Measurements from ENCODE around the gene PTPRM. TPM values are rescaled to one million over a fixed set of nuclear protein-coding genes. Genes with fewer than 3 reads are reported as not detected.
A peak's percentile ranks its signal among the peaks of the same experiment; 100 is the strongest.

PTPRM gene
- polyA plus RNA-seq, 1 donor (not counting 4 experiments of a cell fraction or from before 2014, with no cell fraction given), result 54.5 TPM

DNA sequence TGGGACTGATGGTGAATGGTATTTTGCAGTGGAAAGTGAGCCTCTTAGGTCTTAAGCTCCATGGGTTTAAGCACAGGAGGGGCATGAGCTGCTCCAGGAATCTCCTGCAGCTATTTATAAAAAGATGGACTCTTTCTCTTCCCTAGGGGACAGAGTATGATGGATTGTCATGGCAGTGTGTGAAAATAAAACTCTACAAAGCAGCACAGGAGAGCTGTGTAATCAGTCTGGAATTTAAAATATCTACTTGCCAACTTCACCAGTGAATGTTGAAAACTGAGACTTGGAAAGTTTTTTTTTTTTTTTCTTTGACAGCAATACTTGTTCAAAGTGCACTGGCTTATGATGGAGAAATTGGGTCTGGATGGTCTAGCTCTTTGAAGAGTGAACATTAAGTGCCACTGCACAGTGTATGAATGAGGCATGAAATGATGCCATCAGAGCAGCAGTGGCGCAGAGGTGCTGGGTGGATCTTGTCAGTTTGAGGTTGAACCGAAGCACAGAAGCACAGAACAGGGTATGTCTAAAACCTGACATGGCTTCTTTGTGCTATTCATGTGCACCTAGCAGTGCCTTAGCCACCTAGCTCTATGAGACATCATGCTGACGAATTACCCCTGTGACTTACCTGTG is 245.4 kb downstream of the PTPRM start:
- H3K27me3 ChIP-seq (ENCODE audit: control insufficient read depth, extremely low read depth, insufficient read depth, low read length), result no peaks in the 10 kb centered on the region
- peaks cover 2% of the 10 kb centered on the region for H3K9me3 ChIP-seq (ENCODE audit: control insufficient read depth, low read depth, low read length)
- no peaks in the 10 kb centered on the region for H3K79me2 ChIP-seq (ENCODE audit: control insufficient read depth, insufficient read depth, low read length)
- no peaks in the 10 kb centered on the region for H3K9me1 ChIP-seq (ENCODE audit: control insufficient read depth, extremely low read depth, insufficient read depth, low read length)
- H4K20me1 ChIP-seq (ENCODE audit: control insufficient read depth, extremely low read depth, insufficient read depth, low read length), result no peaks in the 10 kb centered on the region
- H3K9ac ChIP-seq (ENCODE audit: control insufficient read depth, extremely low read depth, insufficient read depth, low read length), result no peak overlapping the region
- dilution Hi-C loops (cut with MboI; ENCODE audit: extremely low pct_ligation_motif_present, low sequenced_read_pairs), result no loop called here
- H3K4me1 ChIP-seq (ENCODE audit: control insufficient read depth, extremely low read depth, insufficient read depth, low read length), result peaks cover 9% of the 10 kb centered on the region
- H3K27ac ChIP-seq (ENCODE audit: control insufficient read depth, insufficient read depth, low read length), result no peak overlapping the region
- H3K4me3 ChIP-seq (ENCODE audit: control insufficient read depth in 2 of 3, extremely low read depth in 1 of 3, insufficient read depth in 2 of 3, low read depth in 1 of 3, low read length in 3 of 3), result no peak overlapping the region
- FAIRE-seq (peak; percentile 65), DNase-seq (ENCODE audit: low read depth, low spot score) (no peak)
- TF ChIP-seq CTCF (optimal IDR thresholded peaks at IDR 0.05 in 1 of 3, IDR thresholded peaks at IDR 0.05 in 1 of 3, conservative IDR thresholded peaks at IDR 0.05 in 1 of 3; ENCODE audit: extremely low read depth in 1 of 3, insufficient read depth in 2 of 3, low read length in 3 of 3), result no peak
- TF ChIP-seq EZH2 (IDR thresholded peaks at IDR 0.05; ENCODE audit: low read length), result no peak
- H3K36me3 ChIP-seq (ENCODE audit: control insufficient read depth in 2 of 2, extremely low read depth in 1 of 2, insufficient read depth in 2 of 2, low read length in 2 of 2), result no peaks in the 10 kb centered on the region
- no peak overlapping the region for H2AFZ ChIP-seq (ENCODE audit: control insufficient read depth, low read length)
- H3K4me2 ChIP-seq (ENCODE audit: control insufficient read depth, extremely low read depth, insufficient read depth, low read depth, low read length), result no peak overlapping the region

DNA sequence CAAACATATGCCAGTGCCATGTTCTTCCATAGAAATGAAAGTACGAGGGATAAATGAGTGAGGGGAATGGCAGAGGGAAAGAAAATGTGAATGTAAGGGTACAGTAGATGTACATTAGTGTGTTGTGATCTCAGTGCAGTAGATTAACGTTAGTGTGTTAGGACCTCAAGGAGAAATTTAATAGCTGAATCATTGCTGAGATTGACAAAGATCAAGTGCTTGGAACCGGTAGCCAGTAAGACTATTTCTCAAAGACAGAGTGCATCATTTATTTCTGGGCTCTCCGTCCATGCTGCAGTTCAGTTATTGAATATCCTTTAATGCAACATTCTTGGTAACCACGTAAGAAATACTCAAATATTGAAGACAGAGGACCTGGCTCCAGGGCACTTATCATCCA is 246.0 kb downstream of the PTPRM start:
- Histone ChIP-seq H3K27me3 (ENCODE audit: control insufficient read depth, extremely low read depth, insufficient read depth, low read length) (no peaks in the 10 kb centered on the region), H3K79me2 (ENCODE audit: control insufficient read depth, insufficient read depth, low read length) (no peaks in the 10 kb centered on the region), H2AFZ (ENCODE audit: control insufficient read depth, low read length) (no peak overlapping the region), H3K36me3 (ENCODE audit: control insufficient read depth in 2 of 2, extremely low read depth in 1 of 2, insufficient read depth in 2 of 2, low read length in 2 of 2) (no peaks in the 10 kb centered on the region), H3K9me1 (ENCODE audit: control insufficient read depth, extremely low read depth, insufficient read depth, low read length) (no peaks in the 10 kb centered on the region), H3K9me3 (ENCODE audit: control insufficient read depth, low read depth, low read length) (peaks cover 2% of the 10 kb centered on the region), H3K4me1 (ENCODE audit: control insufficient read depth, extremely low read depth, insufficient read depth, low read length) (peaks cover 9% of the 10 kb centered on the region), H3K27ac (ENCODE audit: control insufficient read depth, insufficient read depth, low read length) (no peak overlapping the region), H4K20me1 (ENCODE audit: control insufficient read depth, extremely low read depth, insufficient read depth, low read length) (no peaks in the 10 kb centered on the region), H3K4me3 (ENCODE audit: control insufficient read depth in 2 of 3, extremely low read depth in 1 of 3, insufficient read depth in 2 of 3, low read depth in 1 of 3, low read length in 3 of 3) (no peak overlapping the region), H3K4me2 (ENCODE audit: control insufficient read depth, extremely low read depth, insufficient read depth, low read depth, low read length) (no peak overlapping the region), H3K9ac (ENCODE audit: control insufficient read depth, extremely low read depth, insufficient read depth, low read length) (no peak overlapping the region)
- DNase-seq (ENCODE audit: low read depth, low spot score), result no peak
- dilution Hi-C loops (cut with MboI; ENCODE audit: extremely low pct_ligation_motif_present, low sequenced_read_pairs), result no loop called here
- no peak for TF ChIP-seq CTCF (optimal IDR thresholded peaks at IDR 0.05 in 1 of 3, IDR thresholded peaks at IDR 0.05 in 1 of 3, conservative IDR thresholded peaks at IDR 0.05 in 1 of 3; ENCODE audit: extremely low read depth in 1 of 3, insufficient read depth in 2 of 3, low read length in 3 of 3)
- no peak for TF ChIP-seq EZH2 (IDR thresholded peaks at IDR 0.05; ENCODE audit: low read length)
- no peak for FAIRE-seq
